ENCODE measurements around the gene FTCDNL1. TPM values are rescaled to one million over a fixed set of nuclear protein-coding genes. Genes with fewer than 3 reads are reported as not detected.

The FTCDNL1 gene
- total RNA-seq, 1 donor from 2014 or later, result 1.5 TPM

- no peak overlapping the region for H3K4me3 Mint-ChIP-seq
- no peaks in the 10 kb centered on the region for H3K27me3 Mint-ChIP-seq (ENCODE audit: low read depth)
- H3K27ac Mint-ChIP-seq (ENCODE audit: unreplicated experiment), result peak overlapping the region; percentile 52
- no peaks in the 10 kb centered on the region for H3K36me3 Mint-ChIP-seq (ENCODE audit: low read depth)
- no peak for DNase-seq (ENCODE audit: low read depth, low spot score)
- peaks cover 9% of the 10 kb centered on the region for H3K9me3 Mint-ChIP-seq
- no peak for TF ChIP-seq CTCF (conservative IDR thresholded peaks at IDR 0.05)
- H3K4me1 Mint-ChIP-seq, result no peaks in the 10 kb centered on the region
These were observed 134.0 kb downstream of the FTCDNL1 start for GRCh38 chr2:199716807-199717586.

DNA sequence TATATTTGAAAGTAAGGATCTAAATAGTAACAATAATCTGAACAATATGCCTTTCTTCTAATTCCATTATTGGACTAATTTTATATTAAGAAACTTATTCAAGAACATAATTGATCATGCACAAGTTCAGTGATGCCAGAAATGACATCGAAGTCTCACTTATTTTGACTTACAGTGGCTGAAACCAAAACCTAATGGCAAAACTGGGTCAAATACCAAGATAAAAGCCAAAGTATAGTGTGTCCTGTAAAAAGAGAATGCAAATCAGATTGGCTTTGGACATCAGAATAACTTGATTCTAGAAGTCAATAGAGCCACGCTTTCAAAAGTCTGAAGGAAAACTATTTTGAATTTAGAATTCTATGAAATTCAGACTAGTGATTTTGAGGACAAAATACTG lies 137.2 kb downstream of the FTCDNL1 start:
- H3K4me3 Mint-ChIP-seq, result no peak overlapping the region
- H3K27ac Mint-ChIP-seq (ENCODE audit: unreplicated experiment), result no peak overlapping the region
- DNase-seq (ENCODE audit: low read depth, low spot score), result no peak
- no peaks in the 10 kb centered on the region for H3K27me3 Mint-ChIP-seq (ENCODE audit: low read depth)
- TF ChIP-seq CTCF (conservative IDR thresholded peaks at IDR 0.05), result no peak
- H3K9me3 Mint-ChIP-seq, result peaks cover 6% of the 10 kb centered on the region
- no peaks in the 10 kb centered on the region for H3K4me1 Mint-ChIP-seq
- H3K36me3 Mint-ChIP-seq (ENCODE audit: low read depth), result no peaks in the 10 kb centered on the region

DNA sequence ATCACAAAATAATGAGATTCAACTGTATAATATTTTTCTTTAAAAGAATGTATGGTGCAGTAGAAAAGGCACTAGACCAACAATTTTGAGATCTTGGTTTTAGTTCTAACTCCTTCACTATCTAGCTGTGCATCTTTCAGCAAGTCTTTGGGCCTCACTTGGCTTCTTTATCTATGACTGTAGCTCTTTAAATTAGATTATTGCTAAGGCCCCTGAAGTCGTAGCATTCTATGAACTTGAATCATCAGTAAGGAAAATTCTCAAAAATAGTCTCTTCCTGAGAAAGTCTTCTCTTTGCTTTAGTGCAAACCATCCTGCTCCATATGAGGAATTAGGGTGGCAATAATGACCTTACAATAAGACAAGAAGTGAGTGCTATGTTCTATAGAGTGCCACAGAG lies 140.4 kb downstream of the FTCDNL1 start:
- no peak for DNase-seq (ENCODE audit: low read depth, low spot score)
- H3K27ac Mint-ChIP-seq (ENCODE audit: unreplicated experiment), result no peak overlapping the region
- no peaks in the 10 kb centered on the region for H3K4me1 Mint-ChIP-seq
- H3K9me3 Mint-ChIP-seq, result peaks cover 17% of the 10 kb centered on the region
- H3K4me3 Mint-ChIP-seq, result no peak overlapping the region
- peaks cover 3% of the 10 kb centered on the region for H3K36me3 Mint-ChIP-seq (ENCODE audit: low read depth)
- no peak for TF ChIP-seq CTCF (conservative IDR thresholded peaks at IDR 0.05)
- H3K27me3 Mint-ChIP-seq (ENCODE audit: low read depth), result no peaks in the 10 kb centered on the region

Other genes starting within 250 kb of the FTCDNL1 start
- 16.2 and 18.0 TPM in 2 replicates for gene C2orf69, start 60.1 kb upstream of the FTCDNL1 start, total RNA-seq
- 10.6 TPM in 2 replicates for gene TYW5, start 104.3 kb upstream of the FTCDNL1 start, total RNA-seq
- 23.1 and 24.2 TPM in 2 replicates for gene MAIP1, start 104.4 kb upstream of the FTCDNL1 start, total RNA-seq